HL-60 (cell line): ENCODE results near the gene SPAAR.

ENCODE experiments used
- CTCF ChIP-seq: IDR thresholded peaks from one replicate; pipeline ENCODE4 v1.5.1; 2011; ENCODE audit warnings: low read length, control low read depth, inconsistent platforms; ENCODE audit not compliant: insufficient read depth
- GABPA ChIP-seq: IDR thresholded peaks from 2 replicates; pipeline ENCODE4 v1.6.1; 2012; ENCODE audit warnings: low read depth
- POLR2AphosphoS5 ChIP-seq: IDR thresholded peaks from 2 replicates; pipeline ENCODE4 v1.6.1; 2012; ENCODE audit warnings: low read depth
- REST ChIP-seq: IDR thresholded peaks from 2 replicates; pipeline ENCODE4 v1.6.1; 2012; ENCODE audit warnings: low read depth; ENCODE audit not compliant: insufficient replicate concordance

- TF ChIP-seq CTCF (no peak), POLR2AphosphoS5 (no peak), REST (no peak), GABPA (no peak)
These were observed 11.0 kb upstream of the SPAAR start for GRCh38 chr9:35898337-35898736.
